Parathyroid adenoma (tissue), 2 donors: ENCODE data around the gene DSCAM.

ENCODE experiments used
- H2AFZ ChIP-seq: fragments of 300-600 bp; sonication (generic); one replicate; pipeline ENCODE4 v1.7.0; 2017; ENCODE audit warnings: antibody characterized with exemption, mild to moderate bottlenecking
- H3K27ac ChIP-seq: fragments of 300-600 bp; sonication (generic); one replicate; pipeline ENCODE4 v1.7.0; 2017
- H3K27me3 ChIP-seq: fragments of 300-600 bp; sonication (generic); one replicate; pipeline ENCODE4 v1.7.0; 2017; ENCODE audit warnings: low read length; ENCODE audit not compliant: control insufficient read depth, insufficient read depth
- H3K36me3 ChIP-seq: fragments of 300-600 bp; sonication (generic); one replicate; pipeline ENCODE4 v1.7.0; 2017; ENCODE audit warnings: low read length; ENCODE audit not compliant: control insufficient read depth, insufficient read depth
- H3K4me1 ChIP-seq: fragments of 300-600 bp; sonication (generic); one replicate; pipeline ENCODE4 v1.7.0; 2017; ENCODE audit warnings: control low read depth
- H3K4me2 ChIP-seq: fragments of 300-600 bp; sonication (generic); one replicate; pipeline ENCODE4 v1.7.0; 2017; ENCODE audit warnings: low read length
- H3K4me3 ChIP-seq: fragments of 300-600 bp; sonication (generic); one replicate; pipeline ENCODE4 v1.7.0; 2017; ENCODE audit warnings: low read depth, low read length
- H3K79me2 ChIP-seq: fragments of 300-600 bp; sonication (generic); one replicate; pipeline ENCODE4 v1.7.0; 2017; ENCODE audit warnings: control low read depth
- H3K9ac ChIP-seq: fragments of 300-600 bp; sonication (generic); one replicate; pipeline ENCODE4 v1.7.0; 2017; ENCODE audit warnings: mild to moderate bottlenecking
- H3K9me3 ChIP-seq: fragments of 300-600 bp; sonication (generic); one replicate; pipeline ENCODE4 v1.7.0; 2017; ENCODE audit warnings: low read length; ENCODE audit not compliant: control insufficient read depth
- CTCF ChIP-seq: fragments of 300-600 bp; sonication (generic); IDR thresholded peaks from one replicate; pipeline ENCODE4 v1.7.0; 2017; ENCODE audit warnings: antibody characterized with exemption, mild to moderate bottlenecking
- donor health status: primary hyperparathyroidism.

DSCAM gene

GRCh38 chr21:40381111-40381510 is 465.8 kb downstream of the DSCAM start:
- Histone ChIP-seq H3K79me2 (no peaks in the 10 kb centered on the region), H3K4me3 (no peak overlapping the region), H3K4me1 (no peaks in the 10 kb centered on the region), H2AFZ (no peak overlapping the region), H3K9ac (no peak overlapping the region), H3K36me3 (no peaks in the 10 kb centered on the region), H3K4me2 (no peak overlapping the region), H3K9me3 (no peaks in the 10 kb centered on the region), H3K27me3 (no peaks in the 10 kb centered on the region), H3K27ac (no peak overlapping the region)
- no peak for TF ChIP-seq CTCF

GRCh38 chr21:40379881-40380810 is 466.8 kb downstream of the DSCAM start:
- Histone ChIP-seq H3K4me3 (no peak overlapping the region), H3K79me2 (no peaks in the 10 kb centered on the region), H3K9me3 (no peaks in the 10 kb centered on the region), H3K27me3 (no peaks in the 10 kb centered on the region), H3K27ac (no peak overlapping the region), H2AFZ (no peak overlapping the region), H3K36me3 (no peaks in the 10 kb centered on the region), H3K9ac (no peak overlapping the region), H3K4me2 (no peak overlapping the region), H3K4me1 (no peaks in the 10 kb centered on the region)
- TF ChIP-seq CTCF = no peak

- no peak overlapping the region for H3K9ac ChIP-seq
- no peak overlapping the region for H3K4me3 ChIP-seq
- no peaks in the 10 kb centered on the region for H3K27me3 ChIP-seq
- no peaks in the 10 kb centered on the region for H3K79me2 ChIP-seq
- no peaks in the 10 kb centered on the region for H3K4me1 ChIP-seq
- H3K27ac ChIP-seq = no peak overlapping the region
- no peaks in the 10 kb centered on the region for H3K9me3 ChIP-seq
- no peak overlapping the region for H3K4me2 ChIP-seq
- H2AFZ ChIP-seq = no peak overlapping the region
- no peaks in the 10 kb centered on the region for H3K36me3 ChIP-seq
- TF ChIP-seq CTCF = no peak
These were observed 469.8 kb downstream of the DSCAM start for GRCh38 chr21:40377135-40377534.

- H3K9me3 ChIP-seq = no peaks in the 10 kb centered on the region
- H3K27ac ChIP-seq = no peak overlapping the region
- no peak for TF ChIP-seq CTCF
- no peak overlapping the region for H2AFZ ChIP-seq
- no peak overlapping the region for H3K4me3 ChIP-seq
- no peaks in the 10 kb centered on the region for H3K36me3 ChIP-seq
- no peaks in the 10 kb centered on the region for H3K4me1 ChIP-seq
- no peaks in the 10 kb centered on the region for H3K27me3 ChIP-seq
- no peak overlapping the region for H3K4me2 ChIP-seq
- H3K9ac ChIP-seq = no peak overlapping the region
- H3K79me2 ChIP-seq = no peaks in the 10 kb centered on the region
These were observed 473.2 kb downstream of the DSCAM start for GRCh38 chr21:40373761-40374160.

- no peak overlapping the region for H2AFZ ChIP-seq
- H3K27ac ChIP-seq = no peak overlapping the region
- H3K9ac ChIP-seq = no peak overlapping the region
- no peak for TF ChIP-seq CTCF
- no peaks in the 10 kb centered on the region for H3K79me2 ChIP-seq
- no peaks in the 10 kb centered on the region for H3K27me3 ChIP-seq
- H3K4me1 ChIP-seq = no peaks in the 10 kb centered on the region
- H3K36me3 ChIP-seq = no peaks in the 10 kb centered on the region
- no peak overlapping the region for H3K4me2 ChIP-seq
- H3K4me3 ChIP-seq = no peak overlapping the region
- no peaks in the 10 kb centered on the region for H3K9me3 ChIP-seq
These were observed 474.5 kb downstream of the DSCAM start for GRCh38 chr21:40372506-40372905.
